Right atrium auricular region (tissue), 2 donors: ENCODE measurements around the gene COG5. TPM values are rescaled to one million over a fixed set of nuclear protein-coding genes. Genes with fewer than 3 reads are reported as not detected.
A peak's percentile ranks its signal among the peaks of the same experiment; 100 is the strongest.

Experiments used
- DNase-seq: peaks from one replicate; pipeline ENCODE4 v3.0.0-alpha.2; 2019; ENCODE audit warnings: low spot score
- H3K27ac ChIP-seq, 2 donors: fragments of 200-600 bp; sonication (generic); 1 replicate in 1 of 2; 2 replicates in 1 of 2; pipeline ENCODE4 v1.5.1; 2016 to 2019
- H3K27me3 ChIP-seq, 2 donors: fragments of 200-600 bp; sonication (generic); one replicate each; pipeline versions ENCODE4 v1.5.1 to v1.6.0; 2017 to 2019
- H3K36me3 ChIP-seq: fragments of 200-600 bp; sonication (generic); one replicate; pipeline ENCODE4 v1.5.1; 2016
- H3K4me1 ChIP-seq, 2 donors: fragments of 200-600 bp; sonication (generic); one replicate each; pipeline versions ENCODE4 v1.5.1 to v1.6.0; 2017 to 2019
- H3K4me3 ChIP-seq, 2 donors: fragments of 200-600 bp; sonication (generic); 1 replicate in 1 of 2; 2 replicates in 1 of 2; pipeline ENCODE4 v1.5.1; 2017 to 2019; ENCODE audit warnings: mild to moderate bottlenecking in 1 of 2, moderate library complexity in 1 of 2
- H3K9me3 ChIP-seq, 2 donors: fragments of 200-600 bp; sonication (generic); one replicate each; pipeline ENCODE4 v1.5.1; 2019
- total RNA-seq, 2 donors: library from RNA; depleted of rRNA; stranded (reverse); fragments of >200 nt; gene quantifications; one replicate each; pipeline ENCODE4 v1.1.0, GENCODE V29; 2016
- TF ChIP-seq, protein P1 (sequence below), 2 donors: fragments of 200-600 bp; sonication (generic); IDR thresholded peaks; one replicate each; pipeline ENCODE4 v1.5.1; 2019; ENCODE audit warnings: antibody characterized with exemption in 2 of 2

The COG5 gene
- total RNA-seq = 10 to 100 TPM; 28.0 to 31.8 TPM

DNA sequence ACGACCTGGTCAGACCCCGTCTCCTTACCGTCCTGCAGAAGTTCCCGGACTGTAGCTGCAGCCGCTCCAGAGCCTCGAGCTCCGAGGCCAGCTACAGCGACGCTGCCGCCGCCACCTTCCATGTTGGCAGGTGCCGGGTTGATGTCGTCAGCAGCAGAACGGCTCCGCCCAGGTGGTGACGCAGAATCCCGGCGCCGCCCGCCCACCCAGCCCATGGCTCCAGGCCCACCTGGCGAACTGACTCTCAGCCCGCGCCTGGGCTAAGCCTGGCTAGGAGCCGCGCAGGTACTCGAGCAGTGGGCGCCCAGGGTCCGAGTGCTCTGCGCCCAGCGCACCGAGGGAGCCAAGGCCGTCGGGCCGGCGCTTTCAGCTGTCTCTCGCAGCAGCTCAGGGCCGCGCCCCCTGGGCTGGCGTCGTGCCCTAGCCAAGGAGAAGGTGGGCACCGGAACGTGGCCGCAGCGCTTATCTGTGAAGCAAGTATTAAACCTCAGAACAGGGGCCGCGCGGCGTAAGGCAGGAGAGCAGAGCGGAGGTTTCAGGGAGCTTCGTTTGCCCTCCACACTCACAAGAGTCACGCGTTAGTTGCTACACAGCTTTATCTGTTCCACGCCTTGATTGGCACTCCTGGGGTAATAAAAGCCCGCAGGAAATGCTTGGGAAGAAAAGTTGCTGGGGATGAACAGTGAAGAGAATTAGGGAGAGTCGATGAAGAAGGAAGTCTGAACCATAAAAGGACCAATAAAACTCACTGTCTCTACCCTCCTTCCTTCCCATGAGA is at the start of gene COG5, which contains the start of gene DUS4L:
Gene COG5 (minus strand): TSS at position 146 of the 778 bp plus-strand sequence. CDS start 24 bp downstream, at position 122.
Gene DUS4L (plus strand): TSS at position 197 of the 778 bp plus-strand sequence. CDS start 3,100 bp downstream, outside the sequence.
- no peaks in the 10 kb centered on the region for H3K27me3 ChIP-seq
- DNase-seq = peak; percentile 77
- peak within 1 kb of the TSS; percentile 96 to 99 for H3K27ac ChIP-seq
- TF ChIP-seq, protein P1, sequence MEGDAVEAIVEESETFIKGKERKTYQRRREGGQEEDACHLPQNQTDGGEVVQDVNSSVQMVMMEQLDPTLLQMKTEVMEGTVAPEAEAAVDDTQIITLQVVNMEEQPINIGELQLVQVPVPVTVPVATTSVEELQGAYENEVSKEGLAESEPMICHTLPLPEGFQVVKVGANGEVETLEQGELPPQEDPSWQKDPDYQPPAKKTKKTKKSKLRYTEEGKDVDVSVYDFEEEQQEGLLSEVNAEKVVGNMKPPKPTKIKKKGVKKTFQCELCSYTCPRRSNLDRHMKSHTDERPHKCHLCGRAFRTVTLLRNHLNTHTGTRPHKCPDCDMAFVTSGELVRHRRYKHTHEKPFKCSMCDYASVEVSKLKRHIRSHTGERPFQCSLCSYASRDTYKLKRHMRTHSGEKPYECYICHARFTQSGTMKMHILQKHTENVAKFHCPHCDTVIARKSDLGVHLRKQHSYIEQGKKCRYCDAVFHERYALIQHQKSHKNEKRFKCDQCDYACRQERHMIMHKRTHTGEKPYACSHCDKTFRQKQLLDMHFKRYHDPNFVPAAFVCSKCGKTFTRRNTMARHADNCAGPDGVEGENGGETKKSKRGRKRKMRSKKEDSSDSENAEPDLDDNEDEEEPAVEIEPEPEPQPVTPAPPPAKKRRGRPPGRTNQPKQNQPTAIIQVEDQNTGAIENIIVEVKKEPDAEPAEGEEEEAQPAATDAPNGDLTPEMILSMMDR (IDR thresholded peaks at IDR 0.05) = no peak
- H3K9me3 ChIP-seq = no peaks in the 10 kb centered on the region
- H3K4me1 ChIP-seq = peaks cover 0 to 42% of the 10 kb centered on the region in 2 donors
- H3K4me3 ChIP-seq = peak within 1 kb of the TSS; percentile 92 to 94
- no peaks in the 10 kb centered on the region for H3K36me3 ChIP-seq

DNA sequence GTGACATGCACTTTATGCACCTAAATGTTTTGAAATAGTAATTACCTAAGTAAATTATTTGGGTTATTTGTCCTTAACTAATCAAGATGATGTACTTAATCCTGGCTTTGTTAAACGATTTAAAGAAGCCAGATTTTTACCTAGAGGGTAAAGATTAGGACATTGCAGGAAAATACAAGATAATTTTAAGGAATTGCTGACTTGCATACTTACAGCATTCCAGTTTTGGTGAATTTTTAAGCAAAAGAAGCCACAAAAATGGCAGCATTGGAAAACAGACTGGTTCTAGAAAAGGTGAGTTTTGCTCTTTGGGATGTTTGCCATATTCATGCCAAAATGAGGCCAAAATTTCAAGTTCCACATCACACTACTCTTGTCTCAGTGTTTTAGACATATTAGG is 49.7 kb upstream of the COG5 start:
- TF ChIP-seq, protein P1 (IDR thresholded peaks at IDR 0.05) = no peak
- Histone ChIP-seq H3K27ac (no peak overlapping the region), H3K27me3 (no peaks in the 10 kb centered on the region), H3K36me3 (peaks cover 40% of the 10 kb centered on the region), H3K4me1 (peaks cover 0 to 31% of the 10 kb centered on the region in 2 donors), H3K9me3 (no peaks in the 10 kb centered on the region), H3K4me3 (no peak overlapping the region)
- DNase-seq = no peak

DNA sequence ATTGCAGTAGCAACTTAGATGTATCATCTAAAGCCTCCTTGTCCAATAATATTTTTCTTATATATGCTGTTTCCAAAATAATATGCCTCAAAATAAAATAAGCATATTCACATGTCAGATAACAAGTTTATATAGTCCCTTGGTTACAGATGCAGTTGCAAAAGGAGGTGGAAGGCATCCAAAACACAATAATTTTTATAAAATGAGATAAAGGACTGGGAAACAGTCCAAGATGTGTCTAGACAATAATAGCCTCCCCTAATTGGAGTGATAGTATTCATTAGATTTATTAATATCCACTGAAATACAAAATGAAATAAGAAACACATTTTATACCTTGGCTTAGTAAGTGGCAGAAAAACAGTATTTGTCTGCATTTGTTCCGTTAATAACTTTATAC is 46.6 kb upstream of the COG5 start:
- H3K4me1 ChIP-seq = peaks cover 0 to 31% of the 10 kb centered on the region in 2 donors
- H3K27ac ChIP-seq = peak overlapping the region; percentile 2 to 73
- peaks cover 19% of the 10 kb centered on the region for H3K36me3 ChIP-seq
- no peak overlapping the region for H3K4me3 ChIP-seq
- no peaks in the 10 kb centered on the region for H3K9me3 ChIP-seq
- no peak for DNase-seq
- no peaks in the 10 kb centered on the region for H3K27me3 ChIP-seq
- TF ChIP-seq, protein P1 (IDR thresholded peaks at IDR 0.05) = no peak

DNA sequence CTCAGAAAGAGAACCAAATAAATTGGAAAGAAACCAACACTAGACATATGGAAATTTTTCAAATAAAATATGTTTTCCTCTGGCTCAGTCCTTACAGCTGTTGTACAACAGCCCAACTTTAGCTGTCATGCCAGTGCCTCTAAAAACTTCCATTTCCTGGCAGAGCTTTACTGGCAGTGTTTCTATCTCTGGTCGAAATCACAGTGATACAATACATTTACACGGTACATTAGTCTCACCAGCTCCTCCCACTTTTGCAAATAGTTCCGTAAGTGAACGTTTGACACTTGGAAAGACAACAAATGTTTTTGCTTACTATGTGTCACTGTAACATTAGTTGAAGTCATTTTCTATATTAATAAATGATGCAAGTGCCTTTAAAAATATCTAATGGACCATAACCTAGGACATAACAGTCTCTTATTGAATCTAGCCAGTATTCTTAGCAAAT is 46.1 kb upstream of the COG5 start:
- Histone ChIP-seq H3K4me3 (no peak overlapping the region), H3K4me1 (peaks cover 0 to 31% of the 10 kb centered on the region in 2 donors), H3K27me3 (no peaks in the 10 kb centered on the region), H3K36me3 (peaks cover 14% of the 10 kb centered on the region), H3K9me3 (no peaks in the 10 kb centered on the region), H3K27ac (peak overlapping the region; percentile 2 to 73)
- DNase-seq = no peak
- TF ChIP-seq, protein P1 (IDR thresholded peaks at IDR 0.05) = no peak

DNA sequence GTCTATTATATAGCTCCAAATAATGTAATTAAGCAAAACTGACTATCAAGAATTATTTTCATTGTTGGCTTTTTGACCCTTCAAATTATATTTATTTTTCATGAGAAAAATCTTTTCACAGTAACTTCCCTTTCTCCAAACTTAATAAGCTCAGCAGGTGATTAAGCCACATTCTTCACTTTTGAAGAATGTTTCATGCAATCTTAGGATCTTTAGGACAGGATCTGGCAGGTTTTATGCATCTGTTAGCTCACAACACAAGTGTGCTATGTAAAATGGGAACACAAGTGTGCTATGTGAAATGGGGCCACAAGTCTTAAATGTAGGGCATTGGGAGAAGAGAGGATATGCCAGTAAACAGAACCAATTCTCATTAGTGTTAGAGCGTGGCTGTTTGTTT is 42.6 kb upstream of the COG5 start:
- H3K4me1 ChIP-seq = peaks cover 0 to 23% of the 10 kb centered on the region in 2 donors
- H3K9me3 ChIP-seq = no peaks in the 10 kb centered on the region
- TF ChIP-seq, protein P1 (IDR thresholded peaks at IDR 0.05) = no peak
- no peaks in the 10 kb centered on the region for H3K27me3 ChIP-seq
- H3K4me3 ChIP-seq = no peak overlapping the region
- DNase-seq = no peak
- H3K36me3 ChIP-seq = peaks cover 8% of the 10 kb centered on the region
- no peak overlapping the region for H3K27ac ChIP-seq
